Left ventricle myocardium inferior (tissue), 1 donor: Measurements from ENCODE around the gene SHH. TPM values are rescaled to one million over a fixed set of nuclear protein-coding genes. Genes with fewer than 3 reads are reported as not detected.

Source experiments
- DNase-seq: peaks from one replicate; pipeline ENCODE4 v3.0.0-alpha.2; 2020
- H3K27ac ChIP-seq: fragments of 200-600 bp; replicated peaks from 2 replicates; pipeline ENCODE4 v1.8.0; 2021
- H3K27me3 ChIP-seq: fragments of 200-600 bp; 2 replicates; pipeline ENCODE4 v1.8.0; 2021; ENCODE audit warnings: low read depth
- H3K36me3 ChIP-seq: fragments of 200-600 bp; 2 replicates; pipeline ENCODE4 v1.8.0; 2021
- H3K4me1 ChIP-seq: fragments of 200-600 bp; 2 replicates; pipeline ENCODE4 v1.8.0; 2021
- H3K4me3 ChIP-seq: fragments of 200-600 bp; 2 replicates; pipeline ENCODE4 v1.8.0; 2021; ENCODE audit warnings: mild to moderate bottlenecking, moderate library complexity
- H3K9me3 ChIP-seq: fragments of 200-600 bp; replicated peaks from 2 replicates; pipeline ENCODE4 v1.8.0; 2021
- intact Hi-C: fragments of 100-400 bp; cut with micrococcal nuclease; formaldehyde crosslinking; loops from one replicate; pipeline ENCODE4 v1.11.0; 2022
- total RNA-seq: library from RNA; stranded (reverse); fragmentation: NEBNext Ultra II Directional; extraction: Animal tissue kit (Norgen Biotek cat#: 25700); gene quantifications from one replicate; pipeline ENCODE4 v1.2.1, GENCODE V29; 2021
- TF ChIP-seq, protein P1 (sequence below): fragments of 200-600 bp; IDR thresholded peaks from 2 replicates; pipeline ENCODE4 v1.8.0; 2021; ENCODE audit warnings: antibody characterized with exemption, mild to moderate bottlenecking, borderline replicate concordance
- donor health status: DM: no; HTN: yes; CAD: no; lungs with severe emphysema.

The SHH gene
- total RNA-seq, 1 donor from 2014 or later = not detected

DNA sequence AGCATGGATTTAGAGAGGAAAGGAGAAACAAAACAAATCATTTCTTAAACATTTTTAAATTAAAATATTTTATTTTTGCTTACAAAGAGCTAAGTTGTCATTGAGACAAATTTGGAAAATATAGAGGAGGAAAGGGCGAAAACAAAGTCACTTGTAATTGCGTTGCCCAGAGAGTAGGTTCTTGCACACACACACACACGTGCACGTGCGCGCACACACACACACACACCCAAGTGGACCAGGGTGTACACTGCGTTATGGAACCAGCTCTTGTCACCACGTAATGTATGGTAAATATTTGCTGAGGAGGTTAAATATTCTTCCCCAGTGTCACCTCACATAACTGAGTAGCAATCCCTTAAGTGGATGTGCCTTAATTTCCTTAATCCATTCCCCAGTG lies 21.6 kb downstream of the SHH start:
- H3K27me3 ChIP-seq = peaks cover 42% of the 10 kb centered on the region
- no peaks in the 10 kb centered on the region for H3K36me3 ChIP-seq
- TF ChIP-seq, protein P1, sequence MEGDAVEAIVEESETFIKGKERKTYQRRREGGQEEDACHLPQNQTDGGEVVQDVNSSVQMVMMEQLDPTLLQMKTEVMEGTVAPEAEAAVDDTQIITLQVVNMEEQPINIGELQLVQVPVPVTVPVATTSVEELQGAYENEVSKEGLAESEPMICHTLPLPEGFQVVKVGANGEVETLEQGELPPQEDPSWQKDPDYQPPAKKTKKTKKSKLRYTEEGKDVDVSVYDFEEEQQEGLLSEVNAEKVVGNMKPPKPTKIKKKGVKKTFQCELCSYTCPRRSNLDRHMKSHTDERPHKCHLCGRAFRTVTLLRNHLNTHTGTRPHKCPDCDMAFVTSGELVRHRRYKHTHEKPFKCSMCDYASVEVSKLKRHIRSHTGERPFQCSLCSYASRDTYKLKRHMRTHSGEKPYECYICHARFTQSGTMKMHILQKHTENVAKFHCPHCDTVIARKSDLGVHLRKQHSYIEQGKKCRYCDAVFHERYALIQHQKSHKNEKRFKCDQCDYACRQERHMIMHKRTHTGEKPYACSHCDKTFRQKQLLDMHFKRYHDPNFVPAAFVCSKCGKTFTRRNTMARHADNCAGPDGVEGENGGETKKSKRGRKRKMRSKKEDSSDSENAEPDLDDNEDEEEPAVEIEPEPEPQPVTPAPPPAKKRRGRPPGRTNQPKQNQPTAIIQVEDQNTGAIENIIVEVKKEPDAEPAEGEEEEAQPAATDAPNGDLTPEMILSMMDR = no peak
- intact Hi-C loops = no loop called here
- DNase-seq = no peak
- H3K4me1 ChIP-seq = peaks cover 13% of the 10 kb centered on the region
- H3K4me3 ChIP-seq = no peak overlapping the region
- no peaks in the 10 kb centered on the region for H3K9me3 ChIP-seq
- no peak overlapping the region for H3K27ac ChIP-seq

DNA sequence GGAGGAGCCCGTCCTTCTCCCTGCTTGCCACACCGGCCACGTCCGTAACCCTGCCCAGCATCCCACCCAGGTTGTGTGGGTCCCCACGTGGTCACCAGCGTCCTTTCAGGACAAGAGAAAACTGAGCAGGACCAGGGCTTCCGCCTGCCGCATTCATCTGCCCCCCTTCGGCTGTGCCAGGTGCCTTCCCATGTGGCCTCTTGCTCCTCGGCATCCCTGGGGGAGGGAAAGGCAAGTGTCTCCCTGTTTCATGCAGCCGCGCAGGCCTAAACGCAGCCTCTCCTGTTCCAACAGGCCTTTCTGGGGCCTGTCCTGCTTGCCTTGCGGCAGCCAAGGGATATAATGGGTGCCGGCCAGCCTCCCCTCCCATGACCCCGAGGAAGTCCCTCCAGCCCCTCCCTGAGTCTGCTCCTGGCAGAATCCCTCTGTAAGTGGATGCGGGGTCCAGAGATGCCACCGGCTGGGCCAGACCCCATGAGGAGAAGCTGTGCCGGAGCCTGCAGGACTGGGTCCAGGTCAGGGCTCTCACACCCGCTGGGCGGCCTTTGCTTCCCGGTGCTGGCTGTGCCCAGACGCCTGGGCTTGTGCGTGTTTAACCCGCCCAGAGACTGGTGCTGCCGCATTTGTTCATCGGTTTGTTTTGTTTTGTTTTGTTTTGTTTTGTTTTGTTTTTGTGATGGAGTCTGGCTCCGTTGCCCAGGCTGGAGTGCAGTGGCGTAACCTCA lies 23.1 kb downstream of the SHH start:
- Histone ChIP-seq H3K27me3 (peaks cover 33% of the 10 kb centered on the region), H3K27ac (no peak overlapping the region), H3K4me1 (peaks cover 13% of the 10 kb centered on the region), H3K9me3 (no peaks in the 10 kb centered on the region), H3K36me3 (peaks cover 7% of the 10 kb centered on the region), H3K4me3 (no peak overlapping the region)
- no peak for DNase-seq
- intact Hi-C loops = no loop called here
- TF ChIP-seq, protein P1 = no peak

DNA sequence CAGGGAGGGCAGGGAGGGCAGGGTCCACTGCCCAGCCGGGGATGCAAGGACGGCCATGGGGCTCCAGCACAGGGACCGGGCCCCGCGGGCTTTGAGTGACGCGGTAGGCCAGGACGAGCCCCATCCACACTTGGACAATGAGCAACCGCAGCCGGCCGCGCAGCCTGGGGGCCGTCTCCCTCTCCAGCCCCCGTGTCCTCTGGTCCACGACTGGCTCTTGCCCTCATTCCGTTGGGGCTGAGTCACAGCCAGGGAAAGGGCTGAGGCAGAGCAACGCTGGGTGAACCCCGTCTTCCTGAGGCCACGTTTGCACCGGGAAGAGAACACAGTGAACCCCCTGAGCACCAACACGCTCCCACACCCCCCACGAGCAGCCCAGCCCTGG lies 23.7 kb downstream of the SHH start:
- TF ChIP-seq, protein P1 = no peak
- intact Hi-C loops = no loop called here
- Histone ChIP-seq H3K36me3 (peaks cover 9% of the 10 kb centered on the region), H3K27ac (no peak overlapping the region), H3K4me1 (peaks cover 13% of the 10 kb centered on the region), H3K4me3 (no peak overlapping the region), H3K27me3 (peaks cover 28% of the 10 kb centered on the region), H3K9me3 (no peaks in the 10 kb centered on the region)
- DNase-seq = no peak

DNA sequence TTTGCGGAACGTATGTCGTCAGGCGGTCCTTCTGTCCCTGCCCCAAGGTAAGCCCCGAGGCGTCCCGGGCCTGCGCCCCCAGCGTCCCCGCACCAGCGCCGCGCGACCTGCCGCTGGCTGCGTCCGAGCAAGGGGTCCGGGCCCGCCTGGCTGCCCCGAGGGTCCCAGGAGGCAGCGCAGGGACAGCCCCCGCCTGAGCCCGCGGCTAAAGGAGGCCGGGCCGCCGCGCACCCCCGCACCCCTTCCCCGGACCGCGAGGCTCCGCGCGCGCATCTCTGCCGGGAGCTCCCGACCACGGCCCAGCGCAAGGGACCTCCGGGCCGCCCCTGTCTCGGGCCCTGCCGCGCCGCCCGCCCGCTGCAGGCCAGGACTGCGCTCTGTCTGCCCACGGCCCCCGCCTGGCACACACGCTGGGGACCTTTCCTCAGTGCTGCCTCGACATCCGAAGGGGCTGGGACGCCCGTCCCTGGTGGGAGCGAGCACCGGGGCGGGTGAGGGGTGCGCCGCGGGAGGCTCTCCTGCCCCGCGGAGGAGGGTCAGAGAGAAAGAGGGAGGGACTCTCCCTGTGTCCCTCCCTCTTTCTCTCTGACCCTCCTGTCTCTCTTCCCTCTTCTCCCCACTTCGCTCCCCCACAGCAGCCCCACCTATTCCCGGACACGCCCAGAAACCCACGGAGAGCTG lies 25.0 kb downstream of the SHH start:
- H3K36me3 ChIP-seq = peaks cover 19% of the 10 kb centered on the region
- peaks cover 13% of the 10 kb centered on the region for H3K4me1 ChIP-seq
- H3K4me3 ChIP-seq = peak overlapping the region; percentile 63
- intact Hi-C loops = no loop called here
- DNase-seq = no peak
- H3K27me3 ChIP-seq = peaks cover 28% of the 10 kb centered on the region
- no peak overlapping the region for H3K27ac ChIP-seq
- H3K9me3 ChIP-seq = no peaks in the 10 kb centered on the region
- TF ChIP-seq, protein P1 = no peak

DNA sequence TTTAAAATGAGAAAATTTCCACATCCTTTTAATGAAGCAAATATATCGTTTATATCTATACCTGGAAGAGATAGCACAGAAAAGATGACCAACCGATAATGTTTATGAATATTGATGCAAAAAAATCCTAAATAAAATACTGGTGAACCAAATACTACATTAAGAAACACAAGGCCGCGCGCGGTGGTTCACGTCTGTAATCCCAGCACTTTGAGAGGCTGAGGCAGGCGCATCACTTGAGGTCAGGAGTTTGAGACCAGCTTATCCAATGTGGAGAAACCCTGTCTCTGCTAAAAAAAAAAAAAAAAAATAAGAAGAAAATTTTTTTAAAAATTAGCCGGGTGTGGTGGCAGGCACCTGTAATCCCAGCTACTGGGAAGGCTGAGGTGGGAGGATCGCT lies 25.8 kb downstream of the SHH start:
- H3K4me1 ChIP-seq = peaks cover 13% of the 10 kb centered on the region
- no peaks in the 10 kb centered on the region for H3K9me3 ChIP-seq
- no peak overlapping the region for H3K4me3 ChIP-seq
- peaks cover 28% of the 10 kb centered on the region for H3K27me3 ChIP-seq
- H3K27ac ChIP-seq = no peak overlapping the region
- peaks cover 27% of the 10 kb centered on the region for H3K36me3 ChIP-seq
- no peak for DNase-seq
- TF ChIP-seq, protein P1 = no peak
- intact Hi-C loops = no loop called here
